GM23338 (cell line): ENCODE results near the gene HS6ST1. TPM values are rescaled to one million over a fixed set of nuclear protein-coding genes. Genes with fewer than 3 reads are reported as not detected.

Experiments used
- ATAC-seq: fragments of 200-7000 bp; cut with Tn5 transposase; 3 replicates; pipeline ENCODE4 v1.9.1; 2020
- DNase-seq: peaks from one replicate; pipeline ENCODE4 v3.0.0-alpha.2; 2015; ENCODE audit warnings: low spot score
- H2AFZ ChIP-seq: fragments of 200-600 bp; sonication (generic); 2 replicates; pipeline ENCODE4 v1.8.0; 2016; ENCODE audit warnings: antibody characterized with exemption, mild to moderate bottlenecking, moderate library complexity
- H3F3A ChIP-seq: fragments of 200-600 bp; sonication (generic); replicated peaks from 2 replicates; pipeline ENCODE4 v1.8.0; 2017; ENCODE audit warnings: antibody characterized with exemption, mixed run types, low read depth
- H3K27ac ChIP-seq: fragments of 200-600 bp; sonication (generic); 2 replicates; pipeline ENCODE4 v1.6.1; 2016; ENCODE audit warnings: low read depth
- H3K27me3 ChIP-seq: fragments of 200-600 bp; sonication (generic); 2 replicates; pipeline ENCODE4 v1.8.0; 2016; ENCODE audit warnings: mild to moderate bottlenecking, mixed run types, moderate library complexity; ENCODE audit not compliant: insufficient read depth
- H3K36me3 ChIP-seq: fragments of 200-600 bp; sonication (generic); 2 replicates; pipeline ENCODE4 v1.8.0; 2016; ENCODE audit warnings: mild to moderate bottlenecking; ENCODE audit not compliant: insufficient read depth
- H3K4me1 ChIP-seq: fragments of 200-600 bp; sonication (generic); 2 replicates; pipeline ENCODE4 v1.8.0; 2016; ENCODE audit warnings: mild to moderate bottlenecking, moderate library complexity; ENCODE audit not compliant: insufficient read depth
- H3K4me2 ChIP-seq: fragments of 200-600 bp; sonication (generic); 2 replicates; pipeline ENCODE4 v1.7.1; 2017; ENCODE audit warnings: mixed run types
- H3K4me3 ChIP-seq: fragments of 200-600 bp; sonication (generic); 2 replicates; pipeline ENCODE4 v1.6.1; 2016; ENCODE audit warnings: mixed run types
- H3K79me2 ChIP-seq: fragments of 200-600 bp; sonication (generic); replicated peaks from 2 replicates; pipeline ENCODE4 v1.8.0; 2017; ENCODE audit warnings: mild to moderate bottlenecking; ENCODE audit not compliant: insufficient read depth
- H3K9me2 ChIP-seq: fragments of 200-600 bp; sonication (generic); 2 replicates; pipeline ENCODE4 v1.8.0; 2017; ENCODE audit not compliant: insufficient read depth
- H4K20me1 ChIP-seq: fragments of 200-600 bp; sonication (generic); replicated peaks from 2 replicates; pipeline ENCODE4 v1.8.0; 2017; ENCODE audit warnings: mild to moderate bottlenecking; ENCODE audit not compliant: insufficient read depth
- H3K27ac Mint-ChIP-seq: 2 replicates; pipeline ENCODE4 v1.8.0; 2020; ENCODE audit warnings: inconsistent platforms, mild to moderate bottlenecking, moderate library complexity, mixed read lengths
- H3K27me3 Mint-ChIP-seq: 3 replicates; pipeline ENCODE4 v1.8.0; 2022; ENCODE audit warnings: low read depth, mild to moderate bottlenecking, moderate library complexity, mixed read lengths, inconsistent platforms; ENCODE audit not compliant: insufficient read depth, poor library complexity
- H3K36me3 Mint-ChIP-seq: 3 replicates; pipeline ENCODE4 v1.8.0; 2021; ENCODE audit warnings: low read depth, mild to moderate bottlenecking, inconsistent platforms, moderate library complexity, mixed read lengths
- H3K4me1 Mint-ChIP-seq: 3 replicates; pipeline ENCODE4 v1.8.0; 2020; ENCODE audit warnings: mild to moderate bottlenecking, inconsistent platforms, mixed read lengths
- H3K4me3 Mint-ChIP-seq: 3 replicates; pipeline ENCODE4 v1.8.0; 2021; ENCODE audit warnings: moderate library complexity, mild to moderate bottlenecking, inconsistent platforms, mixed read lengths
- H3K9me3 Mint-ChIP-seq: 3 replicates; pipeline ENCODE4 v1.8.0; 2020; ENCODE audit warnings: moderate library complexity, mild to moderate bottlenecking, inconsistent platforms, mixed read lengths
- CTCF ChIP-seq, 2 experiments: fragments of 200-600 bp in 1 of 2; sonication (generic) in 1 of 2; conservative IDR thresholded peaks; 2 replicates each; pipeline versions ENCODE4 v1.5.1 to v1.6.1; 2016 to 2017; ENCODE audit warnings: antibody characterized with exemption in 2 of 2, low read depth in 2 of 2, mild to moderate bottlenecking in 2 of 2, moderate library complexity in 1 of 2
- EZH2phosphoT487 ChIP-seq: fragments of 200-600 bp; sonication (generic); IDR thresholded peaks from one replicate; pipeline ENCODE4 v1.8.1; 2018; ENCODE audit warnings: antibody characterized with exemption; ENCODE audit not compliant: unreplicated experiment
- POLR2AphosphoS5 ChIP-seq: IDR thresholded peaks from 2 replicates; pipeline ENCODE4 v1.6.1; 2016; ENCODE audit warnings: antibody characterized with exemption, low read depth
- long read RNA-seq: library from polyadenylated mRNA; unstranded; transcript quantifications from one replicate; pipeline ENCODE4 v2.0.0, GENCODE V29; 2020; ENCODE audit not compliant: unreplicated experiment
- polyA plus RNA-seq: library from polyadenylated mRNA; unstranded; fragments of >200 nt; fragmentation: Nextera tagmentation; extraction: Ambion mirVana; gene quantifications from 2 replicates; pipeline ENCODE4 v1.2.1, GENCODE V29; 2016
- total RNA-seq: library from RNA; depleted of rRNA; stranded (reverse); fragments of >200 nt; shearing (Covaris generic); gene quantifications from 2 replicates; pipeline ENCODE4 v1.2.3, GENCODE V29; 2014; rRNA removed

Gene HS6ST1
- total RNA-seq = 76.4 and 106 TPM in 2 replicates
- 21.1 and 22.5 TPM in 2 replicates for polyA plus RNA-seq
- long read RNA-seq, partial matches to known transcripts = 0 of 11 reads
- long read RNA-seq, other reads (novel, unspliced or antisense) = 11 of 11 reads

GRCh38 chr2:128318776-128319464 lies at the start of gene HS6ST1:
TSS of gene HS6ST1 (minus strand) at chr2:128318868. CDS start at chr2:128318563, 305 bp downstream.
- DNase-seq (peak; percentile 91), ATAC-seq (peak; percentile 16)
- Histone ChIP-seq H3K4me3 (peak within 1 kb of the TSS; percentile 94), H3K4me2 (peak within 1 kb of the TSS; percentile 98), H3K27ac (no peak within 1 kb of the TSS), H4K20me1 (peaks cover 33% of the 10 kb centered on the region), H3F3A (no peaks in the 10 kb centered on the region), H3K27me3 (peaks cover 23% of the 10 kb centered on the region), H3K9me2 (no peaks in the 10 kb centered on the region), H3K4me1 (peaks cover 28% of the 10 kb centered on the region), H2AFZ (peak within 1 kb of the TSS; percentile 85), H3K36me3 (no peaks in the 10 kb centered on the region), H3K79me2 (peaks cover 41% of the 10 kb centered on the region)
- Mint-ChIP-seq H3K9me3 (no peaks in the 10 kb centered on the region), H3K27me3 (peaks cover 27% of the 10 kb centered on the region), H3K36me3 (peaks cover 14% of the 10 kb centered on the region), H3K4me1 (peaks cover 42% of the 10 kb centered on the region), H3K27ac (no peak within 1 kb of the TSS), H3K4me3 (peak within 1 kb of the TSS; percentile 88)
- TF ChIP-seq CTCF (conservative IDR thresholded peaks at IDR 0.05; ENCODE audit: low read depth in 2 of 2) (no peak), POLR2AphosphoS5 (peak; percentile 47)

- no peaks in the 10 kb centered on the region for H3K36me3 ChIP-seq
- Mint-ChIP-seq H3K9me3 (no peaks in the 10 kb centered on the region; the same call in 2 of the 3 replicates), H3K36me3 (peaks cover 3% of the 10 kb centered on the region; the same call in 2 of the 3 replicates), H3K4me1 (peaks cover 38% of the 10 kb centered on the region), H3K27me3 (peaks cover 24% of the 10 kb centered on the region), H3K27ac (no peak overlapping the region), H3K4me3 (no peak overlapping the region)
- ATAC-seq (no peak), DNase-seq (no peak)
- H3F3A ChIP-seq = 0 out of 2 replicates have a peak, but pooled peaks cover 5% of the 10 kb centered on the region
- no peaks in the 10 kb centered on the region for H3K9me2 ChIP-seq
- no peak for TF ChIP-seq EZH2phosphoT487
- no peak overlapping the region for H2AFZ ChIP-seq
- H3K4me3 ChIP-seq = no peak overlapping the region
- H3K27ac ChIP-seq = no peak overlapping the region
- H3K27me3 ChIP-seq = no peaks in the 10 kb centered on the region
- H3K79me2 ChIP-seq = no peaks in the 10 kb centered on the region
- no peak overlapping the region for H3K4me2 ChIP-seq
- H4K20me1 ChIP-seq = no peaks in the 10 kb centered on the region
- H3K4me1 ChIP-seq = peaks cover 16% of the 10 kb centered on the region
Observed at GRCh38 chr2:128367601-128368359, 49.1 kb upstream of the HS6ST1 start.
